GM23338 (cell line): ENCODE measurements around the gene ANG.

Experiments
- CREB1 ChIP-seq: fragments of 250-450 bp; sonication (Bioruptor Pico); IDR thresholded peaks from 2 replicates; pipeline ENCODE4 v1.5.0; 2020; ENCODE audit warnings: low read depth, mild to moderate bottlenecking, moderate library complexity
- TF ChIP-seq, protein P1 (sequence below), 2 experiments: fragments of 200-600 bp in 1 of 2; sonication (generic) in 1 of 2; conservative IDR thresholded peaks; 2 replicates each; pipeline versions ENCODE4 v1.5.1 to v1.6.1; 2016 to 2017; ENCODE audit warnings: antibody characterized with exemption in 2 of 2, low read depth in 2 of 2, mild to moderate bottlenecking in 2 of 2, moderate library complexity in 1 of 2

GRCh38 chr14:20671597-20672283 lies 16.8 kb upstream of the ANG start:
- no peak for TF ChIP-seq CREB1 (CRISPR knock-in tag)
- TF ChIP-seq, protein P1, sequence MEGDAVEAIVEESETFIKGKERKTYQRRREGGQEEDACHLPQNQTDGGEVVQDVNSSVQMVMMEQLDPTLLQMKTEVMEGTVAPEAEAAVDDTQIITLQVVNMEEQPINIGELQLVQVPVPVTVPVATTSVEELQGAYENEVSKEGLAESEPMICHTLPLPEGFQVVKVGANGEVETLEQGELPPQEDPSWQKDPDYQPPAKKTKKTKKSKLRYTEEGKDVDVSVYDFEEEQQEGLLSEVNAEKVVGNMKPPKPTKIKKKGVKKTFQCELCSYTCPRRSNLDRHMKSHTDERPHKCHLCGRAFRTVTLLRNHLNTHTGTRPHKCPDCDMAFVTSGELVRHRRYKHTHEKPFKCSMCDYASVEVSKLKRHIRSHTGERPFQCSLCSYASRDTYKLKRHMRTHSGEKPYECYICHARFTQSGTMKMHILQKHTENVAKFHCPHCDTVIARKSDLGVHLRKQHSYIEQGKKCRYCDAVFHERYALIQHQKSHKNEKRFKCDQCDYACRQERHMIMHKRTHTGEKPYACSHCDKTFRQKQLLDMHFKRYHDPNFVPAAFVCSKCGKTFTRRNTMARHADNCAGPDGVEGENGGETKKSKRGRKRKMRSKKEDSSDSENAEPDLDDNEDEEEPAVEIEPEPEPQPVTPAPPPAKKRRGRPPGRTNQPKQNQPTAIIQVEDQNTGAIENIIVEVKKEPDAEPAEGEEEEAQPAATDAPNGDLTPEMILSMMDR (conservative IDR thresholded peaks at IDR 0.05; ENCODE audit: low read depth in 2 of 2), result no peak
